IPS-15b (cell line): ENCODE data around the gene SUMO4.

Source experiments
- H3K27me3 ChIP-seq: one replicate; pipeline ENCODE4 v1.6.1; 2013; ENCODE audit warnings: low read length; ENCODE audit not compliant: control insufficient read depth, insufficient read depth
- H3K36me3 ChIP-seq: one replicate; pipeline ENCODE4 v1.6.1; 2013; ENCODE audit warnings: low read length; ENCODE audit not compliant: control insufficient read depth, insufficient read depth
- H3K4me1 ChIP-seq: one replicate; pipeline ENCODE4 v1.6.1; 2013; ENCODE audit warnings: mild to moderate bottlenecking, low read length; ENCODE audit not compliant: control insufficient read depth, insufficient read depth
- H3K4me3 ChIP-seq: one replicate; pipeline ENCODE4 v1.5.1; 2013; ENCODE audit warnings: low read depth, low read length
- H3K9ac ChIP-seq: one replicate; pipeline ENCODE4 v1.6.1; 2013; ENCODE audit warnings: low read depth, mild to moderate bottlenecking, low read length
- H3K9me3 ChIP-seq: one replicate; pipeline ENCODE4 v1.6.1; 2013; ENCODE audit warnings: mild to moderate bottlenecking, low read length; ENCODE audit not compliant: control insufficient read depth, insufficient read depth

SUMO4 gene

GRCh38 chr6:149448821-149449453, 48.9 kb downstream of the SUMO4 start:
- no peak overlapping the region for H3K9ac ChIP-seq
- no peaks in the 10 kb centered on the region for H3K9me3 ChIP-seq
- H3K36me3 ChIP-seq, result no peaks in the 10 kb centered on the region
- H3K27me3 ChIP-seq, result peaks cover 32% of the 10 kb centered on the region
- H3K4me3 ChIP-seq, result no peak overlapping the region
- no peaks in the 10 kb centered on the region for H3K4me1 ChIP-seq

GRCh38 chr6:149449831-149450678, 50.0 kb downstream of the SUMO4 start:
- H3K36me3 ChIP-seq, result no peaks in the 10 kb centered on the region
- peak overlapping the region; percentile 49 for H3K4me3 ChIP-seq
- H3K27me3 ChIP-seq, result peaks cover 32% of the 10 kb centered on the region
- no peaks in the 10 kb centered on the region for H3K4me1 ChIP-seq
- H3K9me3 ChIP-seq, result no peaks in the 10 kb centered on the region
- no peak overlapping the region for H3K9ac ChIP-seq
